HG03558 (cell line): ENCODE results near the gene ZBTB16.

Experiments
- ATAC-seq: cut with Tn5 transposase; IDR thresholded peaks from one replicate; pipeline ENCODE4 v1.9.1; 2021; ENCODE audit warnings: moderate number of reproducible peaks; ENCODE audit not compliant: unreplicated experiment; ENCODE audit errors: extremely low read depth

The ZBTB16 gene

GRCh38 chr11:114264381-114264780, 204.9 kb downstream of the ZBTB16 start:
- no peak for ATAC-seq

- ATAC-seq: no peak
These were observed 205.8 kb downstream of the ZBTB16 start for GRCh38 chr11:114265122-114265878.

- no peak for ATAC-seq
These were observed 210.0 kb downstream of the ZBTB16 start for GRCh38 chr11:114269498-114269897.

GRCh38 chr11:114270531-114271270, 211.2 kb downstream of the ZBTB16 start:
- ATAC-seq: no peak

- ATAC-seq: no peak
These were observed 211.8 kb downstream of the ZBTB16 start for GRCh38 chr11:114271316-114271715.

GRCh38 chr11:114272311-114272710, 212.8 kb downstream of the ZBTB16 start:
- no peak for ATAC-seq

- no peak for ATAC-seq
These were observed 213.6 kb downstream of the ZBTB16 start for GRCh38 chr11:114273071-114273470.

- ATAC-seq: no peak
These were observed 214.6 kb downstream of the ZBTB16 start for GRCh38 chr11:114273890-114274635.

GRCh38 chr11:114274637-114275036, 215.1 kb downstream of the ZBTB16 start:
- no peak for ATAC-seq

- no peak for ATAC-seq
These were observed 215.8 kb downstream of the ZBTB16 start for GRCh38 chr11:114275280-114275679.

- no peak for ATAC-seq
These were observed 216.6 kb downstream of the ZBTB16 start for GRCh38 chr11:114276077-114276476.

- no peak for ATAC-seq
These were observed 218.3 kb downstream of the ZBTB16 start for GRCh38 chr11:114277637-114278341.

- ATAC-seq: no peak
These were observed 219.0 kb downstream of the ZBTB16 start for GRCh38 chr11:114278342-114279065.

GRCh38 chr11:114279792-114280546, 220.5 kb downstream of the ZBTB16 start:
- ATAC-seq: no peak

GRCh38 chr11:114280696-114281095, 221.2 kb downstream of the ZBTB16 start:
- no peak for ATAC-seq

GRCh38 chr11:114281388-114281956, 222.0 kb downstream of the ZBTB16 start:
- no peak for ATAC-seq

- ATAC-seq: no peak
These were observed 223.0 kb downstream of the ZBTB16 start for GRCh38 chr11:114282488-114282887.

GRCh38 chr11:114283422-114283821, 223.9 kb downstream of the ZBTB16 start:
- ATAC-seq: no peak

- no peak for ATAC-seq
These were observed 224.5 kb downstream of the ZBTB16 start for GRCh38 chr11:114284021-114284420.
